Ammon's horn (tissue), 1 donor: ENCODE results near the gene PSAP.
A peak's percentile ranks its signal among the peaks of the same experiment; 100 is the strongest.
"Not testable (repeated sequence)": the region's sequence is repeated elsewhere in the genome, so short reads cannot be mapped to it uniquely, and the experiment has no call there.

Experiments
- DNase-seq: peaks from one replicate; pipeline ENCODE4 v3.0.0-alpha.2; 2016; ENCODE audit warnings: low spot score

Gene PSAP

GRCh38 chr10:71850743-71851464 is at the start of gene PSAP:
PSAP (minus strand) TSS chr10:71851251; CDS start chr10:71851221, 30 bp downstream.
- DNase-seq = peak; percentile 98

DNA sequence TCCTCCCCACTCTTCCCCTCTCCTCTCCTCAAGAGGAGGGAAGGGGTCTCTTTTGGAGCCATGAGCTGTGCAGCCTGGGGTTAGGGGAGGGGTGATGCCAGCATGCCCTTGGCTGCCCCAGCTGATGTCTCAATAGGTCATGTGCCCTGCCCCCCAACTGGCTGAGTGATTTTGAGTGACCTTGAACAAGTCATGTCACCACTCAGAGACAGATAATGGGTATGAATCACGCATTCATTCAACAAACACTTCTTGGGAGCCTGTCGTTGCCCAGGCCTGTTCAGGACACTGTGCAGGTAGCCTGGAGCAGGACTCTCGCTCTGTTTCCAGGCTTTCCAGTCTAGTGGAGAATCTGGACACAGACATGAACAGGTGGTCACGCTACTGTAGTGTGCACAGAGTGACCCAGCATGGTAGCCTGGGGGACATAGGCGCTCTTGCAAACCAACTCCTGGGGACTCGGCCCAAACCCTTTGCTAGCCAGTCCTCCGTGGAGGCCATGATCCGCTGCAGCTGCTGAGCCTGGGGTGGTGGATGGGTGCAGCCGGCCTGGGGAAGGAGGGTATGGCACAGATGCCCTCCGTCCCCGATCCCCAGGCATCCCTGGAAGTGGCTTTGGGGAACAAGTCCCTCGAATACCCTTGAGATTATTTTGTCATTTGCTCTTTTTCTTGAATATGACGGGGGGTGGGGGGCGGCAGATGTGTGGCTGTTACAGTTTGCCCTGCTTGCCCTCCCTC is 49.6 kb upstream of the PSAP start:
- no peak for DNase-seq

- no peak for DNase-seq
Measured at GRCh38 chr10:71899665-71900412, 48.8 kb upstream of the PSAP start.

DNA sequence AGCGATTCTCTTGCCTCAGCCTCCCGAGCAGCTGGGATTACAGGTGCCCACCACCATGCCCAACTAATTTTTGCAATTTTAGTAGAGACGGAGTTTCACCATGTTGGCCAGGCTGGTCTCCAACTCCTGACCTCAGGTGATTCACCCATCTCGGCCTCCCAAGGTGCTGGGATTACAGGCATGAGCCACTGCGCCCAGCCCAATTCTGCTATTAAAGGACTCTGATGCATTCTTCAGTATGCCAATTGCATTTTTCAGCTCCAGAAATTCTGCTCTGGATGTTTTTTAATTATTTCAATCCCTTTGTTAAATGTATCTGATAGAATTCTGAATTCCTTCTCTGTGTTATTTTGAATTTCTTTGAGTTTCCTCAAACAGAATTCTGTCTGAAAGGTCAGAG is 47.3 kb upstream of the PSAP start:
- DNase-seq = not testable (repeated sequence)

GRCh38 chr10:71893920-71894319 is 42.9 kb upstream of the PSAP start:
- no peak for DNase-seq

GRCh38 chr10:71893258-71893815 is 42.3 kb upstream of the PSAP start:
- no peak for DNase-seq

DNA sequence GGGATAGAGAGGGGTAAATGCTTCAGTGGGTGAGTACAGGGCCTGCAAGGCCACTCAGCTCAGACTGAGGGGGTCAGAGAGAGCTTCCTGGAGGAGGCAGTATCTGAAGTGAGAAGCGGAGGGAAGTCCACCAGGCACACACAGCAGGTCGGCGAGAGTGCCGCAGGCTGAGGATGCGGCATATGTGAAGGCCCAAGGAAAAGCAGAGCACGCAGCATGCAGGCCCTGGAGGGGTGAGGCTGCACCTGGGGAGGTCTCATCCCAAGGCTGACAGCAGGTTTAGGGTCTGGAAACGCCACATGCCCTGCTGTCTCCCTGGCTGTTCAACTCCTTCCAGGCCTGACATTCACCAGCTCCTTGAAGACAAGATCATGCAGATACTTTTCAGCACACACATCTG is 40.4 kb upstream of the PSAP start:
- DNase-seq = no peak

GRCh38 chr10:71889388-71889987 is 38.4 kb upstream of the PSAP start:
- DNase-seq = no peak

GRCh38 chr10:71888623-71889387 is 37.8 kb upstream of the PSAP start:
- peak; percentile 84 for DNase-seq

GRCh38 chr10:71888248-71888622 is 37.2 kb upstream of the PSAP start:
- no peak for DNase-seq

DNA sequence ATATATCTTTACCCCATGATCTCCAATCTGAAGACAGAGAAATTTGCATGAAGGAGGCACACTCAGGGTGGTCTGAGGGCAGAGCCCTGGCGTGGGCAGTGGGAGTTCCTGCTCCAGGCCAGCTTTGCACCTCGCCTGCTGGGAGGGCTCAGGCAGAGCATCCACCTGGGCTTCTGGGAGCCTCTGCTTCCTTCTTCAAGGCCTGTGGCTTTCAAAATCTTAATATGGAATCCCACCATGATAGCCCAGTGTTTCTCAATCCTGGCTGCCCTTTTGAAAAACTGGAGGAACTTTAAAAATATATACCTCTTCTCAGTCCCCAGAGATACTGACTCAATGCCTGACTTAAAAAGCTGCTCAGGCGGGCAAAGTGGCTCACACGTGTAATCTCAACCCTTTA is 36.7 kb upstream of the PSAP start:
- DNase-seq = no peak

DNA sequence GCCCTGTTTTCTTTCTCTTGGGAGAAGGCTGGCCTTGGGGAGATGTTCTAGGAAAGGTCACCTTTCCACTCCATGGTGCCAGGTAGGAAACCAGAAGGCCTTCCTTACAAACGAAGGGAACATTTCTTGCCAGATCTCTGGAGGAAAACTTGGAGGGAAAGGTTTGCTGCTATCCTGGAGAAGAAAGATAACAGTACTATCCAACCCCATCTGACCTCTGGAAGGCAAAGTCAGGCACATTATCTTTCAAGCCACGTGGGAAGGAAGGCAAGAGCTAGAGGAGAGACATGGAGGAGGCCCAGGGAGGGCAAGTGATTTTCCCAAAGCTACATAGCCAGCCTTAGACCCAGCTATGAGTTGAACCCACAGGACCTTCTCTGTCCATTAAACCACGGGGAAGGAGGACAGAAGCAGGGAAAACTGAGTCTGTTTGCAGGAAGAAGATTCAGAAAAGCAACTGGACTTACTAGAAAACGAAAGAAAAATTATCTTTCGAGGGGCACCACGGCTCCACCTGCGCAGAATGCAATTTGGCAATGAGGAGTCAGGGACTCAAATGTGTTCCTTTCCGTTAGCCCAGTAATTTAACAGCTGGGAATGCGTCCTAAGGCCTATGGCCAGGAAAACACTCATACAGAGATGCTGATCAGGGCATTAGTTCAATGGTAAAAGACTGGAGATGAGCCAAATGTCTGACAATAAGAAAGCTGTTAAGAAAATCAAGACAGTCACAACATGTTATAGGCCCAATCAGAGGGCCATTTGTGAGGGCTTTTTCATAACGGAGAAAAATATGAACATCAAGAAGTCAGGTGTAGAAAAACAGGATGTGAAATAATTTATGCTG is 32.0 kb upstream of the PSAP start:
- DNase-seq = no peak

DNA sequence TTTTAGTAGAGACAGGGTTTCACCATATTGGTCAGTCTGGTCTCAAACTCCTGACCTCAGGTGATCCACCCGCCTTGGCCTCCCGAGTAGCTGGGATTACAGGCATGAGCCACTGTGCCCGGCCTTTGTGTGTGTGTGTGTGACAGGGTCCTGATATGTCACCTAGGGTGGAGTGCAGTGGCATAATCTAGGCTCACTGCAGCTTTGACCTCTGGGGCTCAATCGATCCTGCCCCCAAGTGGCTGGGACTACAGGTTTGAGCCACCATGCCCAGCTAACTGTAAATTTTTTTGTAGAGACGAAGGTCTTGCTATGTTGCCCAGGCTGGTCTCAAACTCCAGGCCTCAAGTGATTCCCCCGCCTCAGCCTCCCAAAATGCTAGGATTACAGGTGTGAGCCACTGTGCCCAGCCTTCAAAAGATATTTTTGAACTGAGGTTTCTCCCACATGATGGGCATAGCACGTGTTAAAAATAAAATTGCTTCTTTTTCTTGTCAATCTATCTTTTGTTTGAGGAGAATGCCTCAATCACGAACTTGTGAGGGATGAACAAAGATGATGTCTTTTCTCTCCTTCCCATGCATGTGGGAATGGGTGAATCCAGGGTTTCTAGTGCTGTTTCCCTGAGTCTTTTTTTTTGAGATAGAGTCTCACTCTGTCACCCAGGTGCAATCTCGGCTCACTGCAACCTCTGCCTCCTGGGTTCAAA is 30.8 kb upstream of the PSAP start:
- DNase-seq = no peak

GRCh38 chr10:71881307-71881624 is 30.2 kb upstream of the PSAP start:
- not testable (repeated sequence) for DNase-seq

DNA sequence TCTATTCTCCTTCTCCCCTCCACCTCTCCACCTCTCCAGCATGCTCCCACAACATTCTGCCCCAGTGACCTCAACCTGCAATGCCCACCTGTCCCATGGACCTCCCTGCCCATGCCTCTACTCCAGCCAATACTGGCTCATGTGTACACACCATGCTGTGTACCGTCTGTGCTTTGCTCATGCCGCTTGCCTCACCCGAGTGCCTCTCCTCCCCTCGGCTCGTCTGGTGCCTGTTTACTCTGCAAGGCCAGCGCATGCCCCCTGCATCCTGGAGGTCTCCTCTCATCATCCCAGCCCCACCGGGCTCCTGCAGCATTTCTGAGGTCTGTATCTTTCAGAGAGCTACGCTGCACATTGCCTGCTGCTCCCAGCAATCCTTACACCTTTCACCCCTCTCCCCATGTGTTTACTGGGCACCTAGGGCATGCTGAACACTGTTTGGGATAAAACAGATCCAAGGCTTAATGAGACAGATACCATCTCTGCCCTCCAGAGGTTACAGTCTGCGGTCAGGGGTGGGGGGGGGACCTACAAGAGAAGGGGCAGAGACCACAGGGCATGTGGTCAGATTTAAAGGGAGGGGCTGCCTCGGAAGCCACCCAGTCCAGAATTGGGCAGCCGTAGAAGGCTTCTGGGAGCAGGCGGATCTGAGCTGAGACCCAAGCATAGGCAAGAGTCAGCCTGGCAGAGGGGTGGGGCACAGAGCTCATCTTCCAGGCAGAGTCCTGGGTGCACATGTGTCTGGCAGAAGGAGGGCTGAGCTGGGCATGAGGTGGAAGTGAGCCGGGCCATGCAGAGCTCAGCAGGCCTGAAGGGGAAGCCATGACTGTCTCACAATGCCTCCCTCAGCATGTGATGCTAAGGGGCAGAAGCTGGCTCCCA is 29.6 kb upstream of the PSAP start:
- peak; percentile 81 for DNase-seq

- peak; percentile 43 for DNase-seq
Measured at GRCh38 chr10:71878327-71879034, 27.4 kb upstream of the PSAP start.

- no peak for DNase-seq
Measured at GRCh38 chr10:71877821-71878220, 26.8 kb upstream of the PSAP start.

DNA sequence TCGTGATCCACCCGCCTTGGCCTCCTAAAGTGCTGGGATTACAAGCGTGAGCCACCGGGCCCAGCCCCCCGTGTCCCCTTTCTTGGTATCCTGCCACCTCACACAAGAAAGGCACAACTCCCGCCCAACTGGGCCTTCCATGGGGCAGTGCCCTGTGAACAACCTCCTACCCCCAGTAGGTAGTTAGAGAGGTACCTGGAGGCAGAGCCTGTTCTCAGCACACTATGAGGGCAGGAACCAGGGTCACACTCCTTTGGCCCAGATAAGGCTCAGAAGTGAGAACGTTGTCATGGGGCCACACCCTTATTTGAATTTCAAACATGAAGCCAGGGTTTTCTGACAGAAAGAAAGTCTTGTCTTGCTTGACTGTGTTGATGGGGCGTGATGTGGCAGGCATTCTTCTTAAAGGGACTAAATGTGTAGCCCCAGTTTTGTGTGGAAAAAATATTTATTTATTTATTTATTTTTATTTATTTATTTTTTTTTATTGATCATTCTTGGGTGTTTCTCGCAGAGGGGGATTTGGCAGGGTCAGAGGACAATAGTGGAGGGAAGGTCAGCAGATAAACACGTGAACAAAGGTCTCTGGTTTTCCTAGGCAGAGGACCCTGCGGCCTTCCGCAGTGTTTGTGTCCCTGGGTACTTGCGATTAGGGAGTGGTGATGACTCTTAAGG is 23.8 kb upstream of the PSAP start:
- not testable (repeated sequence) for DNase-seq
